AG04449 (cell line): ENCODE data around the gene GYG2.

Experiments used
- CTCF ChIA-PET: fragments of 350-600 bp; formaldehyde crosslinking; extraction: SDS; loops from one replicate; lab custom pipeline; 2021; ENCODE audit warnings: antibody characterized with exemption; lab: Yijun Ruan, JAX
- POLR2A ChIA-PET: fragments of 400-600, 350-600 bp; formaldehyde crosslinking; extraction: SDS; loops from one replicate; lab custom pipeline; 2020; ENCODE audit warnings: antibody characterized with exemption, inconsistent platforms; lab: Yijun Ruan, JAX
- DNase-seq: peaks from one replicate; pipeline ENCODE4 v3.0.0-alpha.2; 2010; ENCODE audit warnings: low read depth, low spot score
- H3K4me3 ChIP-seq: 2 replicates; pipeline ENCODE4 v1.5.1; 2011; ENCODE audit warnings: low read depth, mild to moderate bottlenecking, control low read depth, low read length
- TF ChIP-seq, protein P1 (sequence below): IDR thresholded peaks from one replicate; pipeline ENCODE4 v1.5.1; 2011; ENCODE audit warnings: mild to moderate bottlenecking, moderate library complexity, low read length, control low read depth, inconsistent platforms; ENCODE audit not compliant: insufficient read depth; ENCODE audit errors: missing control alignments

The GYG2 gene

DNA sequence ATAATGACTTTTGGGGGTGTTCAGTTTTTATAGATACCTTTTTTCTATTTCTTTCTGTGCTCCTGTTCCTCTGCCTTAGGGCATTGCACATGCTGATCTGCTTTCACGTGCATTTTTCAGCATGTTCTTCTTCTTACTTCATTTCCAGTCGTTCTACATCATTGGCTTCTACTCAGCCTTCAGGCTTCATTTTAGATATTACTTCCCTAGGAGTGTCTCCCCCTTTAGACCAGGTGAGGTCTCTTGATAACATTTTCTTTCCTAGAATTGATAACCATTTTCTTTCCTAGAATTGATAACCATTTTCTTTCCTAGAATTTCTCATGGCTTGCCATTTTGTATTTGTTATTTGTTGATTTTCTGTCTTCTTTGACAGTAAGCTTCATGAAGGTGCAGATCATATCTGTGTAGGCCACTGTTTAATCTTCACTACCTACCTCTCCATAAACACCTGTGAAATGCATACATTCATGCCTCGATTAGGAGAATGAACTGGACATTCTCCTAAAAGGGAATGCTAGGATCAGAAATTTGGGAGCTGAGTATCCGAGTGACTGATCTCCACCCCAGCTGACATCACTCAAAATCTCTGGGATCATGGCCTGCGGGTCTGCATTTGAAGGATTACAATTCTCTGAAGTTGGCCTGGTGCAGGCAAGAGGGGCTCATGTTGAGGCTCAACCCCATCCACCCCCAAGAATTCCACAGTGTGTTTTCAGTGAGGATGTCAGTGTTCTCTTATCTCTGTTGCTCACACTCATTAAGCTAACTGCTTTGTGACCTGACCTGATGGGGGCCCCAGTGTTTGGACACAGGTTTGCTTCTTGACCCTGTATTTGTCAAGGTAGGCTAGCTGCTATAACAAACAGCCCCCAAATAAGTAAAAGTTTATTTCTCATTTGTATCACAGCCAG lies 45.7 kb downstream of the GYG2 start:
- no peak overlapping the region for H3K4me3 ChIP-seq
- ChIA-PET CTCF (interaction anchor here (0.6 to 1.4 kb wide), 6 partner anchors 10 to 233 kb away, joined by 3 to 5 read pairs (median 3); no protein-coding TSS in a partner anchor), POLR2A (no interaction called here)
- no peak for DNase-seq
- TF ChIP-seq, protein P1, sequence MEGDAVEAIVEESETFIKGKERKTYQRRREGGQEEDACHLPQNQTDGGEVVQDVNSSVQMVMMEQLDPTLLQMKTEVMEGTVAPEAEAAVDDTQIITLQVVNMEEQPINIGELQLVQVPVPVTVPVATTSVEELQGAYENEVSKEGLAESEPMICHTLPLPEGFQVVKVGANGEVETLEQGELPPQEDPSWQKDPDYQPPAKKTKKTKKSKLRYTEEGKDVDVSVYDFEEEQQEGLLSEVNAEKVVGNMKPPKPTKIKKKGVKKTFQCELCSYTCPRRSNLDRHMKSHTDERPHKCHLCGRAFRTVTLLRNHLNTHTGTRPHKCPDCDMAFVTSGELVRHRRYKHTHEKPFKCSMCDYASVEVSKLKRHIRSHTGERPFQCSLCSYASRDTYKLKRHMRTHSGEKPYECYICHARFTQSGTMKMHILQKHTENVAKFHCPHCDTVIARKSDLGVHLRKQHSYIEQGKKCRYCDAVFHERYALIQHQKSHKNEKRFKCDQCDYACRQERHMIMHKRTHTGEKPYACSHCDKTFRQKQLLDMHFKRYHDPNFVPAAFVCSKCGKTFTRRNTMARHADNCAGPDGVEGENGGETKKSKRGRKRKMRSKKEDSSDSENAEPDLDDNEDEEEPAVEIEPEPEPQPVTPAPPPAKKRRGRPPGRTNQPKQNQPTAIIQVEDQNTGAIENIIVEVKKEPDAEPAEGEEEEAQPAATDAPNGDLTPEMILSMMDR, result no peak

DNA sequence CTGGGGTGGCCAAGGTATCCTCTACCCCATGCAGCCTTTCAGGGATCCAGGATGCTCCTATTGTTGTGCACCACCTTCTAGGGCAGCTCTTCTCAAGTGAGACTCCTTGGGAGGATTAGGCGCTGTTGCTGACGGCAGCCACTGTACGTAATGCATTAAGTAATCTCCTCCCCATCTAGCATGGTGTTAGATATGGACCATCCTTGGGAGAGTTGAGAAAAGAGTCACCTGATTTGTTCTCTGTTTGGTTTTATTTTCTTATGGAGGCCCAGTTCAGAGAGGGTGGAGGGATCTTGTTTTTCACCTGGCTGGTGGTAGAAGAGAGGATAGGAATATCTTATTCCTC lies 46.4 kb downstream of the GYG2 start:
- H3K4me3 ChIP-seq, result no peak overlapping the region
- ChIA-PET CTCF (interaction anchor here (0.6 to 1.4 kb wide), 7 partner anchors 10 to 762 kb away, joined by 3 to 5 read pairs (median 3); no protein-coding TSS in a partner anchor), POLR2A (no interaction called here)
- TF ChIP-seq, protein P1, result no peak
- no peak for DNase-seq

DNA sequence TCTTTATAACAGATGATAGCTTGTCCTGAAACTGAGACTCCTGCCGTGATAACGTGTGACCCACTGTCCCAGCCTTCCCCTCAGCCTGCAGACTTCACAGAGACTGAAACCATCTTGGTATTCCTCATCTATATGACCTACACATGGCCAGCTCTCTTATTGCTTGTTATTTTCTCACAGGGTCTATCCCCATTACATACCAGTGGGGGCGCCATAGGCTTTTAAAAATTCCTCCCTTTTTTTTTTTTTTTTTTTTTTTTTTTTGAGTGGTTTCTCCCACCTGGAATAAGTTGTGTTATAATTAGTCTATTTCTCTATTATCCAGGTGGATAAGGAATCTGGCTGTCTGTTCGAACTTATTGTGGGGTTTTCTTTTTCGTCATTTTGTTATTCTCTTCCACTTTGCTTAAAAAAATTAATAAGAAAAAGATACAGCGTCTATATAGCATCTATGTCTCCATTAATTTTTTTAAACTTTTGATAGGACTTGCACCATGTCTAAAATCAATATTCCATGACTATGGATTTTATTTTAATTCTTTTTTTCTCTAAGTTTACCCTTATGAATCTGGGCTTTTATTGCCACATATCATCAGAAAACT lies 47.2 kb downstream of the GYG2 start:
- no peak for DNase-seq
- TF ChIP-seq, protein P1, result no peak
- CTCF ChIA-PET, result interaction anchor here (0.8 to 1.4 kb wide), 5 partner anchors 10 to 761 kb away, joined by 3 read pairs; no protein-coding TSS in a partner anchor
- H3K4me3 ChIP-seq, result no peak overlapping the region
- POLR2A ChIA-PET, result no interaction called here

DNA sequence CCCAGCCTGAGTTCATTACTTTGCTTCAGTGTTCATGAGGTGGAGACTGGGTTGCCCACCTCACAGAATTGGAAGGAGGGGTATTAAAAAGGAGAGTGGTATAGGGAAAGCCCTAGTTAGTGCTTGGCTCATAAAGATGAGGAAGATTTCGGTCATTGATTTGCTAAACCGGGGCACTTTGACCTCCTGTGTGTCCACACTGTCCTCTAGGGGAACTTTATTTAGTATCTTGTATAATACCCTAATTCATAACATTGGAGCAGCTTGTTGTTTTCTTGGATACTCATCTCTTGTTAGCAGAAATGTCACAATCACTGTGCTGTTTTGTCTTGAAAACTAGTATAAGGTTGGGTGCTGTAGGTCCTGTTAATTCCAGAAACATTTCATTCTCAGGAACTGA lies 49.8 kb downstream of the GYG2 start:
- TF ChIP-seq, protein P1, result no peak
- CTCF ChIA-PET, result interaction anchor here (1.5 kb wide), 1 partner anchor 12 kb away, joined by 4 read pairs; no protein-coding TSS in a partner anchor
- no peak for DNase-seq
- no peak overlapping the region for H3K4me3 ChIP-seq
- POLR2A ChIA-PET, result no interaction called here

DNA sequence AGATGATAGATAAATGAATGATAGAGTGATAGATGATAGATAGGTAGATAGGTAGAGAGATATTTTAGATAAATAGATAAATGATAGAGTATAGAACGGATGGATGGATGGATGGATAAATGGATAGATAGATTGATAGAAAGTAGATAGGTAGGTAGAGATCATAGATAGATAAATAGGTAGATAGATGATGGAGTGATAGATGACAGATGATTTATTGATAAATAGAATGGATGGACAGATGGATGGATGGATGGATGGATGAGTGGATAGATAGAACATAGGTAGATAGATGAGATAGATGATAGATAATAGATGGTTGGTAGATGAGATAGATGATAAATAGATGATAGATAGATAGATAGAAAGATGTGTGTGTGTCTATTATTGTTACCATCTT lies 50.9 kb downstream of the GYG2 start:
- H3K4me3 ChIP-seq, result no peak overlapping the region
- POLR2A ChIA-PET, result no interaction called here
- CTCF ChIA-PET, result no interaction called here
- TF ChIP-seq, protein P1, result no peak
- no peak for DNase-seq

DNA sequence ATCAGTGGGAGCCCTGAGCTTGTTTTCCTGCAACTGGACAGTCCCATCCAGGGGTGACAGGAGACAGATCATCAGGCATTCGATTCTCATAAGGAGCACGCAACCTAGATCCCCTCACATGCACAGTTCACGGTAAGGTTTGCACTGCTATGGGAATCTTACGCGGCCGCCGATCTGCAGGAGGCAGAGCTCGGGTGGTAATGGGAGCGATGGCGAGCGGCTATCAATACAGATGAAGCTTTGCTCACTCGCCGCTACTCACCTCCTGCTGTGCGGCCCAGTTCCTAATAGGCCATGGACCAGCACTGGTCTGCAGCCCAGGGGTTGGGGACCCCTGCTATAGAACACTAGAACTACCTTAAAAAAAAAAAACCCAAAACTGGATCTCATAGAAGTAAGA lies 55.0 kb downstream of the GYG2 start:
- ChIA-PET CTCF (no interaction called here), POLR2A (no interaction called here)

More for the DNA sequence above, 55.0 kb downstream of the GYG2 start:
- TF ChIP-seq, protein P1, result no peak
- H3K4me3 ChIP-seq, result no peak overlapping the region
- no peak for DNase-seq
